Small intestine (tissue), 7 donors: Measurements from ENCODE around the gene C19orf12. TPM values are rescaled to one million over a fixed set of nuclear protein-coding genes. Genes with fewer than 3 reads are reported as not detected.

Experiments used
- DNase-seq, 2 donors: peaks; one replicate each; pipeline versions ENCODE4 v3.0.0 to v3.0.0-alpha.2; 2013
- FAIRE-seq: peaks from 2 replicates; lab custom pipeline; 2012; peaks lifted over from hg19 to GRCh38; lab: Jason Lieb, UNC
- H3K27ac ChIP-seq, 3 donors: one replicate each; pipeline ENCODE4 v1.5.1; 2013; ENCODE audit warnings: low read length in 2 of 3, mild to moderate bottlenecking in 2 of 3, control low read depth in 1 of 3, inconsistent platforms in 1 of 3, low read depth in 1 of 3, moderate library complexity in 1 of 3
- H3K27me3 ChIP-seq, 3 donors: one replicate each; pipeline ENCODE4 v1.6.1; 2013; ENCODE audit warnings: low read length in 3 of 3, inconsistent platforms in 1 of 3; ENCODE audit not compliant: control insufficient read depth in 3 of 3, insufficient read depth in 3 of 3
- H3K36me3 ChIP-seq, 3 donors: one replicate each; pipeline ENCODE4 v1.6.1; 2013; ENCODE audit warnings: low read length in 3 of 3, inconsistent platforms in 1 of 3, low read depth in 1 of 3, mild to moderate bottlenecking in 1 of 3, moderate library complexity in 1 of 3; ENCODE audit not compliant: control insufficient read depth in 3 of 3, insufficient read depth in 2 of 3
- H3K4me1 ChIP-seq, 3 donors: one replicate each; pipeline ENCODE4 v1.6.1; 2013; ENCODE audit warnings: low read length in 2 of 3, inconsistent platforms in 1 of 3, low read depth in 1 of 3, mild to moderate bottlenecking in 1 of 3, moderate library complexity in 1 of 3; ENCODE audit not compliant: control insufficient read depth in 3 of 3, insufficient read depth in 2 of 3
- H3K4me3 ChIP-seq, 3 donors: one replicate each; pipeline ENCODE4 v1.5.1; 2013; ENCODE audit warnings: low read length in 3 of 3, control low read depth in 1 of 3, inconsistent platforms in 1 of 3, low read depth in 1 of 3, mild to moderate bottlenecking in 1 of 3, moderate library complexity in 1 of 3
- H3K9me3 ChIP-seq, 2 donors: one replicate each; pipeline ENCODE4 v1.6.1; 2013; ENCODE audit warnings: low read depth in 1 of 2, low read length in 1 of 2; ENCODE audit not compliant: control insufficient read depth in 2 of 2, insufficient read depth in 1 of 2
- WGBS, 3 donors: extraction: QIAGEN DNeasy Blood & Tissue Kit; methylation state at CpG; one replicate each; pipeline ENCODE4 v1.1.7; 2013; 5-methylcytosine and 5-hydroxymethylcytosine counted together
- polyA plus RNA-seq, 4 donors: library from polyadenylated mRNA; stranded (reverse) in 3 of 4; unstranded in 1 of 4; fragments of 200-250 nt in 3 of 4; fragments of 120-200 nt in 1 of 4; gene quantifications; one replicate each; pipeline versions ENCODE4 v1.2.1 to v1.2.3, GENCODE V29; 2013
- donor health status: healthy with polysubstance abuse.
- donor health status: control.
- donor health status: control.
- donor health status: Bipolar disorder and iron deficiency.
- donor health status: healthy.

C19orf12 gene
- polyA plus RNA-seq, 4 donors: 19.0 to 26.2 (median 21.3) TPM

DNA sequence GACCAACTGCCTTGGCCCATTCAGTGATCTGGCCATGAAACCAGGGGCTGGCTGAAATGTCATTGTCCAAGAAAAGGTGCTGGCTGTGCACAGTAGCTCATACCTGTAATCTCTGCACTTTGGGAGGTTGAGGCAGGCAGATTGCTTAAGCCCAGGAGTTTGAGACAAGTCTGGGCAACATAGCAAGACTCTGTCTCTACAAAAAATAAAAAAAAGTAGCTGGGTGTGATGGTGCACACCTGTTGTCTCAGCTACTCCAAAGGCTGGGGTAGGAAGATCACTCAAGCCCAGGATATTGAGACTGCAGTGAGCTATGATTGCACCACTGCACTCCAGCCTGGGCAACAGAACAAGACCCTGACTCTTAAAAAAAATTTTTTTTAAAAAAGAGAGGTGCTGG, 28.6 kb upstream of the C19orf12 start:
- DNase-seq: no peak
- Histone ChIP-seq H3K9me3 (no peaks in the 10 kb centered on the region), H3K27ac (no peak overlapping the region), H3K36me3 (no peaks in the 10 kb centered on the region), H3K4me3 (no peak overlapping the region), H3K4me1 (no peaks in the 10 kb centered on the region), H3K27me3 (no peaks in the 10 kb centered on the region)
- no peak for FAIRE-seq

- 26 to 48% (median 46%) methylated on average over 5 of the region's 5 CpGs for WGBS, 3 donors
- DNase-seq (no peak), FAIRE-seq (no peak)
- Histone ChIP-seq H3K36me3 (no peaks in the 10 kb centered on the region), H3K27ac (no peak overlapping the region), H3K9me3 (no peaks in the 10 kb centered on the region), H3K4me1 (no peaks in the 10 kb centered on the region), H3K4me3 (no peak overlapping the region), H3K27me3 (no peaks in the 10 kb centered on the region)
Measured at GRCh38 chr19:29741776-29742175, 26.7 kb upstream of the C19orf12 start.

DNA sequence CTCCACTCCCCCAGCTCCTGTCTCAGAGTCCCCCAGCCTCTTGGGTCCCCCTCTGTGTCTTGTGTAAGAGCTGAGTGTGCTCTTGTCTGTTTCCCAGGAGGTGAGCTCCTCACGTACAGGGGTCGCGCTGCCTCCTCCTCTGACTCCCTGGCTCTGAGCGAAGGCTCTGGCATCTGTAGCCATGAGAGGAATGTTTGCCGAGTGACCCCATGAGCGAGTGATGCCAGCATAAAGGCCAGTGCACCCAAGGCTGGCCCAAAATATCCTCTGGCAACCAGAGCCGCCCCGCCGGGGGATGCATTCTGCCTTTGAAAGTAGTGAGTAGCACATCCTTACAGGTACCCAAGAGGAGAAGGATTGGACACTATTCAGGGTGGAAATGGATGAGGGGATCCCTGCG, 26.2 kb upstream of the C19orf12 start:
- Histone ChIP-seq H3K4me1 (no peaks in the 10 kb centered on the region), H3K27me3 (no peaks in the 10 kb centered on the region), H3K27ac (no peak overlapping the region), H3K36me3 (no peaks in the 10 kb centered on the region), H3K9me3 (no peaks in the 10 kb centered on the region), H3K4me3 (no peak overlapping the region)
- 87 to 92% (median 87%) methylated on average over 10 of the region's 10 CpGs for WGBS, 3 donors
- DNase-seq (no peak), FAIRE-seq (no peak)

DNA sequence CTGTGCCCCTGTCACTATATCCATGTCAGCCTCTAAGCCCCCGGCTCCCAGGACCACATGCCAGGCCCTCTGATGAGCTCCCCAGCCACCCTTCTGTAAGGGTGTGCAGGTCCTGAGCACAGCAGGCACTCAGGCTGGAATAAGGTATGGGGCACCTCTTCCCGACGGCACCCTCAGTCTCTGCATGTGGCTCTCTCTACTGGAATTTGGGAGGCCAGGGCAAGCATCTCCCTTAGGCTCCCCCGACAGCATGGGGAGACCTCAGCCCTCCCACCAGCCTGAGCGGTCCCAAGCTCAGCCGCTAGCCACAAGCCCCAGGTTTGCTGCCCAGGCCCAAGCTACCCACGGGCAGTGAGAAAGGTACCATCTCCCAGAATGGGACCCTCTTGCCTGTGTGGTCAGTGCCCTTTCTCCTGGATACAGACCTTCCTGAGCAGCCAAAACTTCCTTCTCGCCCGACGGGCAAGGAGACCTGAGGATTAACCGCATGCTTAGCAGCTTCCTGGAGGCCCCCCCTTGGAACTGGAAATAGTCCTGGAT, 22.5 kb upstream of the C19orf12 start:
- FAIRE-seq: no peak

DNA sequence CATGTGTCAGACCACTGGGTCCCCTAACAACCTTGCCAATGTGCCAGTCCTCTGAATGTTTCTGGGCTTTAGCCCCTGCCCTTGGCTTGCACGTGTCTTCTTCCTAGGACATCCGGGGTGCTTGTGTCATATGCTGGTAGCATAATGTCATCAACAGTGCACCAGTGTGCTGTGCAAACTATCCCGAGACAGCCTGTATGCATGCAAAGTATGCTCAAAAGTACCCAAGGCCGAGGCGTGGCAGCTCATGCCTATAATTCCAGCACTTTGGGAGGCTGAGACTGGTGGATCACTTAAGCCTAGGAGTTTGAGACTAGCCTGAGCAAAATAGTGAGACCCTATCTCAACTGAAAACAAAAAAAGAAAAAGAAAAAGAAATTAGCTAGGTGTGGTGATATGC, 20.8 kb upstream of the C19orf12 start:
- Histone ChIP-seq H3K36me3 (no peaks in the 10 kb centered on the region), H3K27ac (no peak overlapping the region), H3K4me3 (no peak overlapping the region), H3K9me3 (no peaks in the 10 kb centered on the region), H3K27me3 (peaks cover 0 to 2% (median 2%) of the 10 kb centered on the region in 3 donors), H3K4me1 (no peaks in the 10 kb centered on the region)
- WGBS, 3 donors: 65 to 82% (median 71%) methylated on average over 5 of the region's 5 CpGs
- DNase-seq (no peak), FAIRE-seq (no peak)

More for the DNA sequence above, 22.5 kb upstream of the C19orf12 start:
- DNase-seq: no peak
- H3K4me3 ChIP-seq: no peak overlapping the region
- H3K9me3 ChIP-seq: no peaks in the 10 kb centered on the region
- H3K27ac ChIP-seq: no peak overlapping the region
- H3K4me1 ChIP-seq: no peaks in the 10 kb centered on the region
- 80 to 86% (median 85%) methylated on average over 11 of the region's 11 CpGs for WGBS, 3 donors
- no peaks in the 10 kb centered on the region for H3K36me3 ChIP-seq
- H3K27me3 ChIP-seq: peaks cover 0 to 2% (median 0%) of the 10 kb centered on the region in 3 donors

GRCh38 chr19:29731331-29731850, 16.3 kb upstream of the C19orf12 start:
- WGBS, 3 donors: 92 to 94% (median 93%) methylated on average over 13 of the region's 13 CpGs
- Histone ChIP-seq H3K27ac (no peak overlapping the region), H3K4me1 (no peaks in the 10 kb centered on the region), H3K27me3 (peaks cover 0 to 2% (median 2%) of the 10 kb centered on the region in 3 donors), H3K36me3 (no peaks in the 10 kb centered on the region), H3K9me3 (no peaks in the 10 kb centered on the region), H3K4me3 (no peak overlapping the region)
- DNase-seq (no peak), FAIRE-seq (no peak)

DNA sequence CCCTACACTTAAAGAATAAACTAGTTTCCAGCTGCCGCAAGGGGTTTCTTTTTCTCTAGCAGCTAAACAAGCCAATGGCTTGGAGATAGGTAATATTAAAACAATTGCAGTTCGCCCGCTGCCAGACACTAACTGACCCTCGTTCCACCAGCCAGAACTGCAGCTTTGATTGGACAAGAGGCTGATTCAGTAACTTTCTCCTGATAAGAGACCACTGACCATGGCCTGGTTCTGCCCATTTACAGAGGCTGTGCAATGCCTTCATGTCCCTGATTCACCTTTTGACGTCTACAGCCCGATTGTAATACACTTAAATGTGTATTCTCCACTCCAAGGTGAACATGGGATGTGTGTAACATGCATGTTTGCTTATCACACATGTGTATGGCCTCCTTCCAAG, 12.8 kb upstream of the C19orf12 start:
- WGBS, 3 donors: 63 to 79% (median 64%) methylated on average over 6 of the region's 6 CpGs
- H3K27me3 ChIP-seq: peaks cover 0 to 10% (median 2%) of the 10 kb centered on the region in 3 donors

DNA sequence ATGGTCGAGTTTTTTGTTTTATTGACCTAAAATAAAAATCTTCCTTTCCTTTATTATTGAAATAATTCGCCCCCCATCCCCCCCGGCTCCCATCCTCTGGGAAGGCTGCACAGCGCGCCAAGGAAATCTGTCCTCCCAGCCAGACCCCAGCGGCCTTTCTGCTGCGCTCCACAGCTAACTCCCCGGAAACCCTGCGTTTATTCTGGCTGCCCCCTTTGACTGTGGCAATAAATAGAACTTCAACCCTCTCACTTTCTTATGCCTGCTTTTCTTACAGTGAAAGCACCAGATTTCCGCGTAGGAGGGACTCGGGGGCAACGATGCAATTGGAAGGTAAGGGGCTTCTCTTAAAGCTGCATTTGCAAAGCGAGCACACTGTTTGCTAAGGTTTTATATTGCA, 9.7 kb upstream of the C19orf12 start:
- H3K27me3 ChIP-seq: peaks cover 0 to 10% (median 0%) of the 10 kb centered on the region in 3 donors
- 41 to 50% (median 47%) methylated on average over 14 of the region's 14 CpGs for WGBS, 3 donors
- H3K4me1 ChIP-seq: no peaks in the 10 kb centered on the region
- FAIRE-seq (no peak), DNase-seq (no peak)
- no peak overlapping the region for H3K4me3 ChIP-seq
- H3K36me3 ChIP-seq: no peaks in the 10 kb centered on the region
- H3K27ac ChIP-seq: no peak overlapping the region
- H3K9me3 ChIP-seq: no peaks in the 10 kb centered on the region

More for the DNA sequence above, 12.8 kb upstream of the C19orf12 start:
- DNase-seq (no peak), FAIRE-seq (no peak)
- Histone ChIP-seq H3K36me3 (no peaks in the 10 kb centered on the region), H3K4me3 (no peak overlapping the region), H3K4me1 (no peaks in the 10 kb centered on the region), H3K27ac (no peak overlapping the region), H3K9me3 (no peaks in the 10 kb centered on the region)
